Measurements from ENCODE around the gene DAB1. TPM values are rescaled to one million over a fixed set of nuclear protein-coding genes. Genes with fewer than 3 reads are reported as not detected.
A peak's percentile ranks its signal among the peaks of the same experiment; 100 is the strongest.

DAB1 gene
- total RNA-seq, 1 donor from 2014 or later = 1.6 TPM

- no peaks in the 10 kb centered on the region for H4K20me1 ChIP-seq (ENCODE audit: insufficient read depth, low read length)
- DNase-seq (ENCODE audit: low read depth) = no peak
- H3K4me1 Mint-ChIP-seq (ENCODE audit: low read depth, unreplicated experiment) = no peaks in the 10 kb centered on the region
- H3K9me3 Mint-ChIP-seq (ENCODE audit: unreplicated experiment) = no peaks in the 10 kb centered on the region
- H3K9me3 ChIP-seq (ENCODE audit: insufficient read depth, low read depth, low read length) = peaks cover 4% of the 10 kb centered on the region
- no peak overlapping the region for H3K4me3 ChIP-seq (ENCODE audit: insufficient read depth, low read depth, low read length)
- H3K36me3 ChIP-seq (ENCODE audit: insufficient read depth, low read length) = no peaks in the 10 kb centered on the region
- H3K4me1 ChIP-seq (ENCODE audit: insufficient read depth, low read length) = no peaks in the 10 kb centered on the region
- H3K79me2 ChIP-seq (ENCODE audit: insufficient read depth, low read length) = no peaks in the 10 kb centered on the region
- H3K9ac ChIP-seq (ENCODE audit: low read length) = no peak overlapping the region
- H3K4me2 ChIP-seq (ENCODE audit: low read length) = no peak overlapping the region
- no peak overlapping the region for H3K27ac ChIP-seq (ENCODE audit: low read depth, low read length)
- no peak for TF ChIP-seq EZH2 (IDR thresholded peaks at IDR 0.05; ENCODE audit: insufficient read depth, low read length)
- no peak for TF ChIP-seq CTCF (IDR thresholded peaks at IDR 0.05; ENCODE audit: insufficient read depth, low read depth, low read length)
- H3K27me3 ChIP-seq (ENCODE audit: insufficient read depth, low read length) = no peaks in the 10 kb centered on the region
- H3K36me3 Mint-ChIP-seq (ENCODE audit: low read depth, unreplicated experiment) = no peaks in the 10 kb centered on the region
- no peak for FAIRE-seq
- H3K27me3 Mint-ChIP-seq (ENCODE audit: low read depth, unreplicated experiment) = peaks cover 8% of the 10 kb centered on the region
- H3K27ac Mint-ChIP-seq (ENCODE audit: unreplicated experiment) = no peak overlapping the region
- H3K4me3 Mint-ChIP-seq (ENCODE audit: unreplicated experiment) = no peak overlapping the region
- H2AFZ ChIP-seq (ENCODE audit: low read depth, low read length) = no peak overlapping the region
Measured at GRCh38 chr1:56968878-56969495, 454.9 kb downstream of the DAB1 start.

- Mint-ChIP-seq H3K27me3 (ENCODE audit: low read depth, unreplicated experiment) (peaks cover 9% of the 10 kb centered on the region), H3K36me3 (ENCODE audit: low read depth, unreplicated experiment) (no peaks in the 10 kb centered on the region), H3K9me3 (ENCODE audit: unreplicated experiment) (no peaks in the 10 kb centered on the region), H3K27ac (ENCODE audit: unreplicated experiment) (peak overlapping the region; percentile 58), H3K4me1 (ENCODE audit: low read depth, unreplicated experiment) (no peaks in the 10 kb centered on the region), H3K4me3 (ENCODE audit: unreplicated experiment) (no peak overlapping the region)
- Histone ChIP-seq H3K27me3 (ENCODE audit: insufficient read depth, low read length) (no peaks in the 10 kb centered on the region), H3K27ac (ENCODE audit: low read depth, low read length) (no peak overlapping the region), H3K9ac (ENCODE audit: low read length) (no peak overlapping the region), H3K79me2 (ENCODE audit: insufficient read depth, low read length) (no peaks in the 10 kb centered on the region), H3K9me3 (ENCODE audit: insufficient read depth, low read depth, low read length) (peaks cover 4% of the 10 kb centered on the region), H4K20me1 (ENCODE audit: insufficient read depth, low read length) (no peaks in the 10 kb centered on the region), H2AFZ (ENCODE audit: low read depth, low read length) (no peak overlapping the region), H3K4me2 (ENCODE audit: low read length) (no peak overlapping the region), H3K4me3 (ENCODE audit: insufficient read depth, low read depth, low read length) (no peak overlapping the region), H3K36me3 (ENCODE audit: insufficient read depth, low read length) (no peaks in the 10 kb centered on the region), H3K4me1 (ENCODE audit: insufficient read depth, low read length) (no peaks in the 10 kb centered on the region)
- no peak for DNase-seq (ENCODE audit: low read depth)
- TF ChIP-seq EZH2 (IDR thresholded peaks at IDR 0.05; ENCODE audit: insufficient read depth, low read length) (no peak), CTCF (IDR thresholded peaks at IDR 0.05; ENCODE audit: insufficient read depth, low read depth, low read length) (peak; percentile 38)
- no peak for FAIRE-seq
Measured at GRCh38 chr1:56967900-56968832, 455.7 kb downstream of the DAB1 start.

Measured in astrocyte (in vitro differentiated cells and primary cell).